ENCODE data around the gene AMPH.

GRCh38 chr7:38507384-38507783, 123.8 kb downstream of the AMPH start:
- TF ChIP-seq POLR2A (IDR thresholded peaks at IDR 0.05; ENCODE audit: low read depth, low read length) (no peak), CTCF (conservative IDR thresholded peaks at IDR 0.05; ENCODE audit: low read depth, low read length) (no peak), RAD21 (IDR thresholded peaks at IDR 0.05; ENCODE audit: low read length) (no peak), USF2 (IDR thresholded peaks at IDR 0.05; ENCODE audit: low read depth, low read length) (no peak), MAZ (IDR thresholded peaks at IDR 0.05; ENCODE audit: borderline replicate concordance, low read depth, low read length) (no peak), RFX5 (IDR thresholded peaks at IDR 0.05; ENCODE audit: low read depth, low read length) (no peak), MXI1 (IDR thresholded peaks at IDR 0.05; ENCODE audit: borderline replicate concordance, low read depth, low read length) (no peak), NFE2L2 (IDR thresholded peaks at IDR 0.05; ENCODE audit: low read depth, low read length) (no peak), RCOR1 (IDR thresholded peaks at IDR 0.05; ENCODE audit: insufficient replicate concordance, low read length) (no peak), SMC3 (IDR thresholded peaks at IDR 0.05; ENCODE audit: low read depth, low read length) (no peak), FOS (IDR thresholded peaks at IDR 0.05; ENCODE audit: low read depth, low read length) (no peak), CHD1 (IDR thresholded peaks at IDR 0.05; ENCODE audit: low read depth, low read length) (no peak), CEBPB (IDR thresholded peaks at IDR 0.05; ENCODE audit: low read depth, low read length) (peak; percentile 80)
- TF ChIP-seq, protein P1, sequence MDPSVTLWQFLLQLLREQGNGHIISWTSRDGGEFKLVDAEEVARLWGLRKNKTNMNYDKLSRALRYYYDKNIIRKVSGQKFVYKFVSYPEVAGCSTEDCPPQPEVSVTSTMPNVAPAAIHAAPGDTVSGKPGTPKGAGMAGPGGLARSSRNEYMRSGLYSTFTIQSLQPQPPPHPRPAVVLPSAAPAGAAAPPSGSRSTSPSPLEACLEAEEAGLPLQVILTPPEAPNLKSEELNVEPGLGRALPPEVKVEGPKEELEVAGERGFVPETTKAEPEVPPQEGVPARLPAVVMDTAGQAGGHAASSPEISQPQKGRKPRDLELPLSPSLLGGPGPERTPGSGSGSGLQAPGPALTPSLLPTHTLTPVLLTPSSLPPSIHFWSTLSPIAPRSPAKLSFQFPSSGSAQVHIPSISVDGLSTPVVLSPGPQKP (IDR thresholded peaks at IDR 0.05; ENCODE audit: borderline replicate concordance, low read depth, low read length) = no peak
